ENCODE results near the gene PARVB.

The PARVB gene

DNA sequence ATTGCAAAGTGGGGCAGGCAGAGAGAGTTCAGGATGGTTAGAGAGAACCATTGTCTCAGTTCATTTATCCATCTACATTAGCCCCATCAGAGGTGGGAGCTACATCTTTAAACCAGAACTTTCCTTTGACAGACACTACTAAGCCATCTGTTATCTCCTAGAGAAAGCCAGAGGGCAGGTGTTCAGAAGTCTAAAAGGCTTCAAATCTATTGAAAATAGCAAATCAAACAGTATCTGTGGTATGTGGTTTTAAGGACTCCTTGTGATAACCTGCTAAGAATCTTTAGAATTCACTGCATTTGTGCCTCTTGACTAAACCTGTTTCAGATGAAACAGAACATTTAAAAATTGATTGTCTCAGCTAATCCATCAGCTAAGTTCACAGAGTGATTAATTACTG, 112.7 kb downstream of the PARVB start:
- DNase-seq (ENCODE audit: low spot score), result no peak

DNA sequence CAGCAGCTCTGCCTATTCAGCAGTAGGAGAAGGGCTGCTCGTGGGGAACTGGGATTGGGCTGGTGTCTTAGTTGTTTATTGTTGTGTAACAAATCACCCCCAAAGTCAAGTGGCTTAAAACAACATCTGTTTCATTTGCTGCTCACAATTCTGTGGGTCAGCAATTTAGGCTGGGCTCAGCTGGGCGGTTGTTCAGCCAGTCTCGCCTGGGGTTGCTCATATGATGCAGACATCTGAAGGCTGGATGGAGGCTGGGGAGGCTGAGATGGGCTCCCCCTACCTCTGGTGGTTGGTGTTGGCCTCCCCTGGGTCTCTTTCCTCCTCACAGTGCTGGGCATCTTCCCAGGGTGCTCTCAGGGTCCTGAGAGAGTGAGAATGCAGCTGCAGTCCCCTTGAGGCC, 113.3 kb downstream of the PARVB start:
- no peak for DNase-seq (ENCODE audit: low spot score)

DNA sequence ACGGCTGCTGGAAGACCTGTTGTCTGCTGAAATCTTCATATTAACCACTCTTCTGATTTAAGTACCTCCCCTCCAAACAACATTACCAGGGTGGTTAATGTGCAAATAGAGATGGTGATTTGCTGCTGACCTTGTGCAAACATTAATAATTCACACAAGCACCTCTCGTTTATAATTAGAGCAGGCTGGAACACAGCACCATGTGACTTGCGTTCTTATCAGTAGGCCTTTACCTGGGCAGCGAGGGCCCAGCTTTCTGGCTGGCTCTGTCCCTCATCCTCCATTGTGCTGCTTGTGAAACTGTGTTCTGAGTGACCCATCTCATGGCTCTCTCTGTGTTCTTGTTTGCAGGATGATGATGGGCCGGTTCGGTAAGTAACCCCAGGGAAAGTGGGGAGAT, 115.7 kb downstream of the PARVB start:
- DNase-seq (ENCODE audit: low spot score), result no peak

DNA sequence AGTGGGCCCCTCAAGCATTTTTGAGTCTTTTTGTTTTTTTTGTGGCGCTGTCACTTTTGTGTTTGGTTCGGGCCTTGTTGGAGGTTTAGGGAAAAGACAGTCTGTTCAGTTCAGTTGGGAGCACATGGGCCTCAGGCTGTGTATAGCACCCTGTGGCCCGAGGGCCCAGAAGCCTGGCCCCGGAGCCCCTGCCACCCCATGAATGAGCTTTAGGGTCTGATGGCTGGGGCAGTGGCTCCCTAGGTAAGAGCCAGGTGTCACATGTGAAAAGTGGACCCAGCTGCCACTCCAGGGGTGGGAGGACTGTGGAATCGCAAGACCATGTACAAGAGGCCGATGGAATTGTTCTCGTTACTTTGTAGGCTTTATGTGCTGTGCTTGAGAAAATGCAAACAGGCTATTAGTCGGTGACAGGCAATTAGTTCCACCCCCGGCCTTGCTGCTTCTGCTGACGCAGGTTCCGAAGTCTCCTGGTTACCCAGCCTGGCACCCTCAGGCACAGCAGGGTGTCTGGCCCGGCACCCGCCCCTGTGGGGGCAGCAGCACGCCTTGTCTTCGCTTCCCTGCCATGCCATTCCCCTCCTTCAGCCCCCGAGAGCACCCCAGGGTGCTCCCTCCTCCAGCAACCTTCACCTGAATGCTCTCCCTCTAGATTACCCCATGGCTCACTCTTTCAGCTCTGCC, 118.5 kb downstream of the PARVB start:
- DNase-seq (ENCODE audit: low spot score), result no peak

DNA sequence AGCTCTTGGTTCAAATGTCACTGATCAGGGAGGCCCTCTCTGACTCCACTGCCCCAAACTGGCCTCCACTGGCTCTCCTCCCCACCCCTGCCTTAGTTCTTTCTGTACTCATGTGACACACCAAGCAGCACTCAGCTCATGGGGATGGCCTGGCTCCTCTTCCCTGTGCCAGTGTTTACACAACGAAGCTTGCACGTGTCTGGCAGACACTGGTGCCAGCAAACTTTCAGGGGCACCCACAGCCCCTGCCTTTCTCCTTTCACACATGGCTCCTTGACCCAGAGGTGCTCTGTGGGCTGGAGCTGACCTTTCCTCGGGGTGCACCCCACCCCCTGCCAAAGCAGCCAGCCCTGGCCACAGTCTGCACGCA, 119.0 kb downstream of the PARVB start:
- DNase-seq (ENCODE audit: low spot score), result no peak

DNA sequence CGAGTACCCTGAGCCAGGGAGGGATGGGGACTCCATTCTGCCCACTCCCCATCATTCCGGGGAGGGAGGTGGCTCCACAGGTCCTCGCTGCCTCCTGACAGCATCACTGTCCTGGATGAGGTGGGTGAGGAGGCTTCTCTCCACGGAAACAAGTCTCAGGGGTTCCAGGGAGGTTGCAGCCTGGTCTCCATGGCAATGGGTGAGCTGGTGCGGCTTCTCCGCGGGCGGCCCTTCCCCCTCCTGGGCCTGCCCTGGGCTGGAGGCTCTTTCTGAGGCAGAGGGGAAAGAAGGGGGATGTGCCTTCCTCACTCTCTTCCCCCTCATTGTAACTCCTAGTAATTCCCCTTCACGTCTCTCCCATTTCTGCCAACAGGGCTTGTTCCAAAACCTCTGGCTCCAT, 119.5 kb downstream of the PARVB start:
- DNase-seq (ENCODE audit: low spot score), result no peak

DNA sequence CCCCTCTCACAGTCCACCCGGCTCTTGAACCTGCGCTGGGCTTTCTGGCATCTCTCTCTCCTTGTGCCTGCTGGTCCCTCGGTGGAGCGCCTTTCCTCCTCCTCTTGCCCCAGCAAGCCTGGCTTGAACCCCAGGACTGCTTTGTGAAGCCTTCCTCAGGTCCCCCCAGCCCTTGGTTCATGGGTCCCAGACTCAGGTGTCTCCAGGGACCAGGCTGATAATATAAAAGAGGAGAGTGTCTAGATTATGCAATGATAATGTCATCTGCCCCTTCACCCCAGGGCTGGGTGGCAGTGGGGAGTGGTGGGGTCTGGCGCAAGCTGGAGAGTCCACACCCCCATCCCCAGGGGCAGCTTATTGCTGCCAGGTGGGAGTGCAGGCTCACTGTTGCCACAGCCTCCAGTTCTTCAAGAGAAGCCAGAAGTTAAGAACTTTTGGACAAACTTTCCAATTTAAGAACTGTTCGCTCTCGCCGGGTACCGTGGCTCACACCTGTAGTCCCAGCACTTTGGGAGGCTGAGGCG, 120.0 kb downstream of the PARVB start:
- DNase-seq (ENCODE audit: low spot score), result no peak

DNA sequence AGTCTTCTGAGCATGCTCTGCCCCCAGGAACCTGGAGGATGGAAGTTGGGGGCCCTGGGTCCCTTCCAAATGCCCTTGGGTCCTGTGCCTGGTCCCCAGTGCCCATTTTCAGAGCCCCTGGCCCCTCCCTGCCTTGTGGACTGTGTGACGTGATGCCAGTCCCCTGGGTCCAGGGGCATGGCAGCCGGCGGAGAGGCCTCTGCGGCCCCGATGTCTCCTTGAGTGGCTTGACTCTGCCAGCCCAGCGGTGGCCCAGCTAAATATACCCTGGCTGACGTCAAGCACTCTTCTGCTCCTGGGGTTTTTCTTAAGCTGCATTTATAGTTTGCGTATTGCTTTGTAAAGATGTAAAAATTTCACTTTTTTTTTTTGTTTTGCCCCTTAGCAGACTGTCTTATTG, 121.4 kb downstream of the PARVB start:
- no peak for DNase-seq (ENCODE audit: low spot score)

DNA sequence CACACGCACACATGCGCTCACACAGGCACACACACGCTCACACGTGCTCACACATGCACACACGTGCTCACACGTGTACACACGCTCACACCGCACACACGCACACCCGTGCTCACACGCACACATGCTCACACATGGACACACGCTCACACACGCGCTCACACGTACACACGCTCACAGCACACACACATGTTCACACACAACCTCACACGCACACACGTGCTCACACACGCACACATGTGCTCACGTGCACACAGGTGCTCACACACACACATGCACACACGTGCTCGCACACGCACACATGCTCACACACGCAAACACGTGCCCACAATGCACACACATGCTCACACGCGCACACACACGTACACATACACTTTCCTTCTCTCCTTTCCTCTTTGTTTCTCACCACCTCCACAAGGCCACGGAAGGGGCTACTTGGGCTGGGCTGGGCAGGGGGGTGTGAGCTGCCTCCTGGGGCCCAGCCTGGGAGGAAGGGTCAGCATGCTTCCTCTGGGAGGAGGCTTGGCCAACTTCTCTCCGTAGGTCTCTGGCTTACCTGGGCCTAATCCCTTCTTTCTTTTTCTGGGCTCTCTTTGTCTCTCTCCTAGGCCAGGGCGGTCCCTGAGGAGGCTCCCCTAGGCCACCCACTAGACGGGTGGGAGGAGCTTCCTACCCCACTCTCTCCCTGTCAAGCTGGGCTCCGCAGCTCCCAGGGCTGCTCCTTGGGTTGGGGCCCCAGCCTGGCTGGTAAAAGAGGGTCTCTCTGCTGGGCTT, 122.2 kb downstream of the PARVB start:
- no peak for DNase-seq (ENCODE audit: low spot score)

DNA sequence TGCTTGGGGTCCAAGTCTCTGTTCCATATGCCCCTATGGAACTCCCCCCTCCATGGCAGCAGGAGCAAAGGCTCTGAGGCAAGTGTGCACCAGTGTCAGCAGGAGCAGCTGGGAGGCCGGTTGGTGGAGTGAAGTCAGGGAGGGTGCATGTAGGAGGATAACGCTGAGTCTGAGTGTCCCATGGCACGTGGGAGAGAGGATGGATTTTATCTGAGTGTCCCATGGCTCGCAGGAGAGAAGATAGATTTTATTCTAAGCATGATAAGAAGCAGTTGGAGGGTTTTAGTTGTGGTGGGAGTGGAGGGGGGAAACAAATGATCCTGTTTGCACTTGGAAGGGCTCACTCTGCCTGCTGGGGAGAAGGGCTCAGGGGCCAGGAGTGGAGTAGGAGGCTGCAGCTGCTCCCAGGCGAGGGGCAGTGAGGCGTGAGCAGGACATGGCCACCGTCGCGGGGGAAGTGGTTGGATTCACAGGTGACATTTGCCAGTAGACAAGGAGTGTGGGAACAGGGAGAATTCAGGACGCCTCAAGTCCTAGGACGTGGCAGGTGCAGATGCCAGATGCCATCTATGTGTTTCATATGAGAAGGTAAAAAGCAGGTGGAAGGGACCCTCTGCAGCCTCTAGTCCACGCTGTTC, 123.0 kb downstream of the PARVB start:
- DNase-seq (ENCODE audit: low spot score), result no peak

DNA sequence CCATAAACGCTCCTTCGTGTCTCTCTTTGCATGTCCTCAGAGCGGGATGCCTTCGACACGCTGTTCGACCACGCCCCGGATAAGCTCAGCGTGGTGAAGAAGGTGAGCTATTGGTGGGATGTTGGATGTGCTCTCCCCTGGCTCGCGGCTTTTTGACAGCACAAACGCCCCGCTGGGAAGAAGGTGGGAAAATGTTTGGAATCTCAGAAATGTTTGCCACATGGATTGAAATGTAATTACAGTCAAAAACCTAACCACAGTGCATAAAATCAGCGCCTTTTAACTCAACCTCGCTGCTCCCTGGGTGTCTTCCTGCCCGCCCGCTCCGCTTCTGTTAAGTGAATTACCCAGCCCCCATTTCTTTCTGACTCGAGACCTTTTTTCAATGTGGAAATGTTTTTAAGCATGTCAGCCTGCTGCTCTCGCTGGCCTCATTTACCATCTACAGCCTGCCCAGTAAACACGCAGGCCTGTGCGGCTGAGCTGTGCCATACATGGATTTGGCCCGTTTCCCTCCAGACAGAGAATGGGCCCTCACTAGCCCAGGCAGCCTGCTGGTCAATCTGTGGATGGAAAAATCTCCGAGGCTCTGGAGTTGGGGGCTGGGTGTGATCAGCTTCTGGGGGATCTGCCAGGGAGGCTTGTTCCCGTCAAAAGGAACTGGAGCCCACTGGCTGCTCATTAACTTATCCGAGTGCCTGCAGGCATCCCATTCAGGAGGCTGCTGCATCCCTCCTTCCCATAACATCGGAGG, 123.9 kb downstream of the PARVB start:
- DNase-seq (ENCODE audit: low spot score), result no peak

DNA sequence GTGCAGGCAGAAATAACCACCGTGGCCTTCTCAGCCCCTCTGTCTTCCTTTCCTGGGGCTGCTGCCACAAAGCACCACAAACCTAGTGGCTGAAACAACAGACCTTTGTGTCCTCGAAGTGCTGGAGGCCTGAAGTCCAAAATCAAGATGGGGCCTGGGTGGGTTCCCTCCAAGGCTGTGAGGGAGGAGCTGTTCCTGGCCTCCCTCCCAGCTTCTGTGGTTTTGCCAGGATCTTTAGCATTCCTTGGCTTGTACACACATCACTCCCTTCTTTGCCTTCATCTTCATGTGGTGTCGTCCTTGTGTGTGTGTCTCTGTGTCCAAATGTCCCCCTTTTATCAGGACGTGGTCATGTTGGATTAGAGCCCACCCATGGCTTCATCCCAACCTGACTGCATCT, 127.6 kb downstream of the PARVB start:
- no peak for DNase-seq (ENCODE audit: low spot score)

DNA sequence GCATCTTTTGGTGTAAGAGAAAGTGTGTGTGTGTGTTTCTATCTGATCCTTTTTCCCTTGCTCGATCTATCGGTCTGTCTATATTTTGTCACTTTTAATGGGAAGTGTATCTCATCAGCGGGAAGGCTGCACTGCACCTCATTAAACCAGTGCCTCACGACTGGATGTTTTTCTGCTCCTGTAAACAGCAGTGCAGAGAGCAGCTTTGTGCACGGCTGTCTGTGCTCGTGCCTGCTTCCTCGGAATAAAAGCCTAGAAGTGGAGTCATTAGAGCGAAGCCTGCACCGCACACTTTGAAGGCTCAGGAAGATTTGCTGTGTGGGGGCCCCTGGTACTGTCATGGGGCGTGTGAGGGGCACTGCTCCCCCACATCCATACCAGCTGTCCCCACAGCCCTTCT, 129.6 kb downstream of the PARVB start:
- DNase-seq (ENCODE audit: low spot score), result no peak

DNA sequence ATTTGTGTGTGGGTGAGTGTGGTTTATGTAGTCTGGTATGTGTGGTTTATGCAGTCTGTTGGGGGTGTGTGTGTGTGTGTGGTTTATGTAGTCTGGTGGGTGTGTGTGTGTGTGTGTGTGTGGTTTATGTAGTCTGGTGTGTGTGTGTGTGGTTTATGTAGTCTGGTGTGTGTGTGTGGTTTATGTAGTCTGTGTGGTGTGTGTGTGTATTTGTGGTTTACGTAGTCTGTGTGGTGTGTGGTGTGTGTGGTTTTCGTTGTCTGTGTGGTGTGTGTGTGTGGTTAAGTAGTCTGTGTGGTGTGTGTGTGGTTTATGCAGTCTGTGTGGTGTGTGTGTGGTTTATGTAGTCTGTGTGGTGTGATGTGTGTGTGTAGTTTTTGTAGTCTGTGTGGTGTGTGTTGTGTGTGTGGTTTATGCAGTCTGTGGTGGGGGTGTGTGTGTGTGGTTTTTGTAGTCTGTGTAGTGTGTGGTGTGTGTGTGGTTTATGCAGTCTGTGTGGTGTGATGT, 130.4 kb downstream of the PARVB start:
- DNase-seq (ENCODE audit: low spot score), result peak; percentile 4

DNA sequence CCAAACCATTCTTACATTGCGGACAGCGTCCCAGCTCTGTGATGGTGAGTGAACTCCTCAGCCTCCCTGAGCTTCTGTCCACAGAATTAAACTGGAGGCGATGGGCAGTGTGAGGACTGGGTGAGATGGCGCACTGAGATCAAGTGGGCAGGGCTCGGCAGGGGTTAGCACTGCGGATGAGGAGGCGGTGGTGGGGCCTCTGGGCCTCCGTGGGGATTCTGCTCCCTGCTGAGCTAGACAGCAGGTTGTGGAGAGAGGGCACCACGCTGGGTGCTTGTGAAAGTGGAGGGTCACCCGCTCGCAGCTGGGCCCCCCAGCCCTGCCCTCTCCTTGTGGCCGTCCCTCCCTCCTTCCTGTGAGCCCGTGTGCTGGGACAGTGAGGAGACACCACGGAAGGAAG, 131.0 kb downstream of the PARVB start:
- no peak for DNase-seq (ENCODE audit: low spot score)

DNA sequence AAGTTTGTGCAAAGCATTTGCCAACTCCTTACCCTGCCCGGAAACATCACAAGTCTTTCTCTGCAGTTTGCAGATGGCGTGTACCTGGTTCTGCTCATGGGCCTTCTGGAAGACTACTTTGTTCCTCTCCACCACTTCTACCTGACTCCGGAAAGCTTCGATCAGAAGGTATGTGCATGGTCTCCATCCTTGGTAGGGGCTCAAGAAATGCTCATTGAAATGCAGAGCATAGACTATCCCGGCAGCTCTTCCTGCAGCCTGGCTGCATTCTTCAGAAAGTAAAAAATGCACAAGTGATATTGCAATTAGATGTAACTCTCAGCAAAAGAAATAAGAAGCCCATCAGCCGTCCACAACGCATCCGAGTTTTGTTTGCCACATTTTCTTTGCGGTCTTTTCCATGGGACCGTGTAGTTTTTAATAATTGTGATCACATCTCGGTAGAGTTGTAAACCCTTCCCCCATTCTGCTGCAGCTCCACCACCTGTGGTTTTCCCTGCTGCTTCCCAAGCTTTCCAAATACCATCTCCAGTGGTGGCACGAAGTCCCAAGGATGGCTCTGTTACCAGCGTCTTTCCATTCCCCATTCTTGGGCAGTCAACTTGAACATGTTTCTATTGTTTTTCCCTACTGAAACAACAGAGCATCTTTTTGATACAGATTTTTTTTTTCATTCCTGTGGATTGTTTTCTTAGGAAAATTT, 134.0 kb downstream of the PARVB start:
- no peak for DNase-seq (ENCODE audit: low spot score)

DNA sequence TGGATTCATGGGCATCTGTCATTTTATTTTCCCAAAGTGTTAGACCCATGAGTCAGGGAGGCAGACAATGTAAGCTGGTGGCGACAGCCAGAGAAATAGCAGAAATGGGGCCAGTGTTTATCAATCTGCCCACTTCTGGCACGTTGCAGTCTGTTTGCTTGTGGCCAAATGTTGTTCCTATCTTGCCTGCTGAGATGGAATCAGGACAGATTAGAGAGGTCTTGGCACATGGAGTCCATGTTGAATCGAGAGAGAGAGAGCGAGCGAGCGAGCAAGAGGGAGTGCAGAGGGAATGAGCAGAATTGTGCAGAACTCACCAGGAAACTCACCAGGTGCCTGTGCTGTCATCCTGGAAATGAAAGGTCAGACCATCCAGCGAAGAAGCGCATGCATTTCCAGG, 134.7 kb downstream of the PARVB start:
- no peak for DNase-seq (ENCODE audit: low spot score)

DNA sequence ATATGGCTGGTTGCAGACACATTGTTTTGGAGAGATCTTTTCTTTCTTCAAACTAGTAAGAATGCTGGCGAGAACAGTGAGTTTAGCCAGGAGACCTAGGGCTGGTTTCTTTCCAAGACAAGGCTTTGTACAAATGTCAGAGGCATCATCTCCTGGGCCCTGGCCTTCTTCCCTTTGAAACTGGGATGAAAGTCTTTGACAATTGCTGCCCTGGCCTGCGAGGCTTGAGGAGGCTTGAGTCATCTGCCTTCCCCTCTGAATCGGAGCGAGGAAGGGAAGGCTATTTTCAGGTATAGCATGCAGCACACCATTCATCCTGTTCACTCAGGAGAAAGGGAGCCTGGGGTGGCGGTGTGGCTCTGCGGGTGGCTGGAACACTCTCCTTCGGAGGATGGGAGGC, 135.1 kb downstream of the PARVB start:
- no peak for DNase-seq (ENCODE audit: low spot score)

DNA sequence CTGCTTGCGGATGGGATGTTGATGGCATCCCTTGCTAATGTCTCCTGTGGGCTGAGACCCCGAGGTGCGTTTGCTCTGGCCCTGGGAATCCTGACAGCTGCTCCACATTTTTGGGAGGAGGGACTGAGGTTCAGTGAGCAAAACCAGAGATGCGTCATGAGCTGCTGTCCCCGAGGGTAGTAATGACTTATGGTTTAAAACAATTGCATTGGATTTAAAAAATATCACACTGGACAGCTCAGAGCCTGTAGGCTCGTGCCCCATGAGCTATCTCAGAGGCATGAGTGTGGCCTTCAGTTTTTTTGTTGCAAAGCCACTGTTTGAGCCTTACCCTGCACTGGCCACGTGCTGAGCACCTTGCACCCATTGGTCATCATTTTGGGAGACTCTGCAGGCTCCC, 135.7 kb downstream of the PARVB start:
- DNase-seq (ENCODE audit: low spot score), result no peak

DNA sequence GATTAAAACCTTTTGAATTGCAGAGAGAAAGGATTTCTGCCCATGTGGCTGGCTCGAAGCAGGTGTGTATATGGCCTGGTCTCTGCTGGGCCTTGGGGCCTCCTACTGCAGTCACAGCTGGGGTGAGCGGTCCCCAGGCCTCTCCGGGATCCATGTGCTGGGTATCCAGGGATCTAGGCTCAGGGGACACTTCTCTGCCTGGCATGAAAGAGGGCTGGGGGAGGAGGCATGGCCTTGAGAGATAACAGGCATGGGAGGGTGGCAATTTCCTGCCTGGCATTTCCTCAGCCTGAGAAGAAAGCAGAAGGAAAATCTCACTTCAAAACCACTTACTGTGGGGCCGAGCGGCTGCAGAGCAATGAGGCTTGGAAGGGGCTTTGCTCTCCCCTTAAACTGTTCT, 136.3 kb downstream of the PARVB start:
- no peak for DNase-seq (ENCODE audit: low spot score)

DNA sequence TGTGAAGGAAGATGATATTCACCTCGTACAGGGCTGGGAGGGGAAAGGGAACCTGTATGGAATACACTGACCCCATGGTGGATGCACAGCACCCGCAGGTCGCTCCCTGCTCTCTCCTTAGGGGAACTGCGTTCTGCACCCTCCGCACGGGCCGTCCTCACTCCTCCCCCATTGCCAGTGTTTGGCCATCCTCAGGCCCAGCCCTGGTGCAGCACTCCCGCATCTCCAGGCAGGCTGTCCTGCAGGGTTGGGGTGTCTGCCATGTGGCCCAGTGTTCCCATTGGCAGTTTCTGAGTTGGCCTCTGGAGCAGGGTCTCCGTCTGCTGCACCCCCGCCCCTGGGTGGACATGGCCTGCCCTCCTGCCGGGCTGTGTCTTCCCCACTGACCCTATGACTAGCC, 137.6 kb downstream of the PARVB start:
- no peak for DNase-seq (ENCODE audit: low spot score)

DNA sequence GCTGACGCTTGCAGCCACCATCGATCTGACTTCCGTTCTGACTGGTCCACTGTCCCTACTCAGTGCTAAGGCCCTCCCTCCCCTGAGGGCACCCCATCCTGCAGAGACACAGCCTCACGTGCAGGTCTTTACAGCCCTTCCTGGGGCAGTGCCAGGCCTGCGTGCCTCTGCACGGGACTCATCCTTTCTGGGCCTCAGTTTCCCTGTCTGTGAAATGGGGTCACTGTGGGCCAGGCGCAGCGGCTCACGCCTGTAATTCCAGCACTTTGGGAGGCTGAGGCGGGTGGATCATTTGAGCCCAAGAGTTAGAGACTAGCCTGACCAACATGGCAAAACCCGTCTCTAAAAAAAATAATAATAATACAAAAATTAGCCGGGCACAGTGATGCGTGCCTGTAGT, 138.9 kb downstream of the PARVB start:
- no peak for DNase-seq (ENCODE audit: low spot score)

All from activated CD4-positive, alpha-beta T cell treated with anti-CD3 and anti-CD28 coated beads, Interleukin-2, Interleukin-4, amounts not matched to agents 100 ng/mL and 50 ng/mL, durations not matched to agents 16 hours and 8 hours (primary cell).